Ovary (tissue), 9 donors: ENCODE results near the gene N4BP2L2. TPM values are rescaled to one million over a fixed set of nuclear protein-coding genes. Genes with fewer than 3 reads are reported as not detected.

Source experiments
- DNase-seq, 5 donors: peaks; one replicate each; pipeline ENCODE4 v3.0.0-alpha.2; 2019 to 2020
- H3K27ac ChIP-seq, 2 donors: fragments of 200-600 bp; one replicate each; pipeline versions ENCODE4 v1.5.1 to v1.8.0; 2019 to 2022
- H3K27me3 ChIP-seq: fragments of 200-600 bp; one replicate; pipeline ENCODE4 v1.8.0; 2022
- H3K36me3 ChIP-seq: fragments of 200-600 bp; sonication (generic); one replicate; pipeline ENCODE4 v1.5.1; 2019
- H3K4me1 ChIP-seq: one replicate; pipeline ENCODE4 v1.8.1; 2013; ENCODE audit warnings: mild to moderate bottlenecking, moderate library complexity; ENCODE audit not compliant: insufficient read depth
- H3K4me3 ChIP-seq: fragments of 200-600 bp; sonication (generic); one replicate; pipeline ENCODE4 v1.5.1; 2017
- H3K9me3 ChIP-seq, 2 donors: fragments of 200-600 bp in 1 of 2; sonication (generic) in 1 of 2; one replicate each; pipeline versions ENCODE4 v1.5.1 to v1.8.1; 2013 to 2019; ENCODE audit warnings: mild to moderate bottlenecking in 1 of 2, moderate library complexity in 1 of 2
- EP300 ChIP-seq: sonication (generic); formaldehyde crosslinking; IDR thresholded peaks from one replicate; pipeline ENCODE4 v1.6.1; 2017; ENCODE audit warnings: antibody characterized with exemption
- POLR2A ChIP-seq: fragments of 450-650 bp; IDR thresholded peaks from one replicate; pipeline ENCODE4 v1.6.1; 2017; ENCODE audit warnings: antibody characterized with exemption, mild to moderate bottlenecking, moderate library complexity
- WGBS, 3 donors: extraction: QIAGEN DNeasy Blood & Tissue Kit in 1 of 3; methylation state at CpG; one replicate each; pipeline versions ENCODE4 v1.1.5 to v1.1.7; 2013 to 2017; 5-methylcytosine and 5-hydroxymethylcytosine counted together
- intact Hi-C, 4 donors: fragments of 100-400 bp; cut with DNase I; formaldehyde crosslinking; loops; one replicate each; pipeline versions ENCODE4 v1.11.0 to v1.15.1; 2022 to 2023
- polyA plus RNA-seq, 2 donors: library from polyadenylated mRNA; stranded (reverse); fragments of 200-250 nt in 1 of 2; fragments of 350-450 nt in 1 of 2; fragmentation: Illumina TruSeq in 1 of 2; extraction: RNeasy Lipid Tissue Mini Kit (QIAGEN cat#74804) in 1 of 2; gene quantifications; one replicate each; pipeline ENCODE4 v1.2.3, GENCODE V29; 2013 to 2014
- total RNA-seq, 7 donors: library from RNA; depleted of rRNA in 2 of 7; stranded (reverse); fragments of >200 nt in 2 of 7; fragmentation: NEBNext Ultra II Directional in 3 of 7; extraction: Animal tissue kit (Norgen Biotek cat#: 25700) in 3 of 7; gene quantifications; one replicate each; pipeline versions ENCODE4 v1.1.0 to v1.2.4, GENCODE V29; 2016 to 2023
- TF ChIP-seq, protein P1 (sequence below), 3 donors: fragments of 450-650 bp in 2 of 3; fragments of 200-600 bp in 1 of 3; IDR thresholded peaks; one replicate each; pipeline versions ENCODE4 v1.5.1 to v1.8.0; 2016 to 2022; ENCODE audit warnings: antibody characterized with exemption in 3 of 3, mild to moderate bottlenecking in 1 of 3
- donor health status: DM: no; HTN: no; CAD: no; lungs with moderate emphysema.
- donor health status: DM: no; HTN: no; CAD: no.
- donor health status: Bipolar disorder and iron deficiency.
- donor health status: DM: yes; HTN: yes; CAD: no.
- donor health status: DM: no; HTN: no; CAD: no.
- donor health status: DM: yes; HTN: yes; CAD: no.

The N4BP2L2 gene
- total and polyA plus RNA-seq, 9 donors: 67.8 to 220 (median 168) TPM

DNA sequence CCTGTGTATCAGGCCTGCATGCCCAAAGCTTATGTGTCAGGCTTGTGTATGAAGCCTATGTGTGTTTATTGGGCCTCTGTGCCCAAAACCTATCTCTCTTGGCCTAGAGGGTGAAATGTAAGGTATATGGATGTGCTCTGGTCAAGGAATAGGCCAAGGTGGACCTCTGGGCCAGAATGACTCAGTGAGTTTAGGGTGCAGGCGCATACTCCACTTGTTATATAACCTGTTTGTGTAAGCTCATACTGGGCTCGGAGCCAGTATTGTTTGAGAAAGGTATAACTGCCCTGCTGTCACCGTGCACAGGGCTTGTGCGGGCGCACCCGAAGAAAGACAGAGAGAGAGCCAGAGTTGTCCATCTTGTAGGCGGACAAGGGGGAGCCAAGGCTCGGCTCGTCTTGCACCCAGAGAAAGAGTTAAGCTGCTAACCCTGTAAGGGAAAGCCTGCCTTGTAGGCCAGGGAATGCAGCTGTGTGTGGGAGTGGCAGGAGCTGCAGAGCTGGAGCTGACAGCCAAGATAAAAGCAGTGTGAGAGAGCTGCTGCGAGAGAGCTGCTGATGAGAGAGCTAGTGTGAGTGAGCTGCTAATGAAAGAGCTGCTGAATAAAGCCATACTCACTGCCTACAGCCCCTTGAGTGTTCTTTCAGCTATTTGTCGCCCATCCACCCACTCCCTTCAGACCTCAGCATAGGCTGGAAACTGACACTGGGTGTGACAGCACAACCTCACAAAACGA is 67.2 kb downstream of the N4BP2L2 start:
- intact Hi-C loops: no loop called here
- no peak for TF ChIP-seq POLR2A
- TF ChIP-seq, protein P1, sequence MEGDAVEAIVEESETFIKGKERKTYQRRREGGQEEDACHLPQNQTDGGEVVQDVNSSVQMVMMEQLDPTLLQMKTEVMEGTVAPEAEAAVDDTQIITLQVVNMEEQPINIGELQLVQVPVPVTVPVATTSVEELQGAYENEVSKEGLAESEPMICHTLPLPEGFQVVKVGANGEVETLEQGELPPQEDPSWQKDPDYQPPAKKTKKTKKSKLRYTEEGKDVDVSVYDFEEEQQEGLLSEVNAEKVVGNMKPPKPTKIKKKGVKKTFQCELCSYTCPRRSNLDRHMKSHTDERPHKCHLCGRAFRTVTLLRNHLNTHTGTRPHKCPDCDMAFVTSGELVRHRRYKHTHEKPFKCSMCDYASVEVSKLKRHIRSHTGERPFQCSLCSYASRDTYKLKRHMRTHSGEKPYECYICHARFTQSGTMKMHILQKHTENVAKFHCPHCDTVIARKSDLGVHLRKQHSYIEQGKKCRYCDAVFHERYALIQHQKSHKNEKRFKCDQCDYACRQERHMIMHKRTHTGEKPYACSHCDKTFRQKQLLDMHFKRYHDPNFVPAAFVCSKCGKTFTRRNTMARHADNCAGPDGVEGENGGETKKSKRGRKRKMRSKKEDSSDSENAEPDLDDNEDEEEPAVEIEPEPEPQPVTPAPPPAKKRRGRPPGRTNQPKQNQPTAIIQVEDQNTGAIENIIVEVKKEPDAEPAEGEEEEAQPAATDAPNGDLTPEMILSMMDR (IDR thresholded peaks at IDR 0.05): no peak
- no peak for TF ChIP-seq EP300

DNA sequence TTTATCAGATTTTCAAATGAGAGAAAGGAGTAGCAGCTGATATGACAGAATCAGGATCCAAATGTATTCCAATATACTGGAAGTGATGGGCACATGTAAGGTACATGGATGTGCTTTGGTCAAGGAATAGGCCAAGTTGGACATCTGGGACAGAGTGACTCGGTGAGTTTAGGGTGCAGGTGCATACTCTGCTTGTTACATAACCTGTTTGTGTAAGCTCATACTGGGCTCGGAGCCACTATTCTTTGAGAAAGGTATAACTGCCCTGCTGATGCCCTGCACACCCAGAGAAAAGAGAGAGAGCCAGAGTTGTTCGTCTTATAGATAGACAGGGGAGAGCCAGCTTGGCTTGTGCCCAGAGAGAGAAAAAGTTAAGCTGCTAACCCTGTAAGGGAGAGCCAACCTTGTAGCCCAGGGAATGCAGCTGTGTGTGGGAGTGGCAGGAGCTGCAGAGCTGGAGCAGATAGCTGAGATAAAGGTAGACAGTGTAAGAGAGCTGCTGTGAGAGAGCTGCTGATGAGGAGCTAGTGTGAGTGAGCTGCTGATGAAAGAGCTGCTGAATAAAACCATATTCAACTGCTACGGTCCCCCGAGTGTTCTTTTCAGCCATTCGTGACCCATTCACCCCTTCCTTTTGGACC is 70.0 kb downstream of the N4BP2L2 start:
- H3K9me3 ChIP-seq: no peaks in the 10 kb centered on the region
- DNase-seq: no peak
- H3K27me3 ChIP-seq: no peaks in the 10 kb centered on the region
- TF ChIP-seq EP300 (no peak), POLR2A (no peak)
- TF ChIP-seq, protein P1 (IDR thresholded peaks at IDR 0.05): no peak
- no peaks in the 10 kb centered on the region for H3K4me1 ChIP-seq
- H3K4me3 ChIP-seq: no peak overlapping the region
- no peak overlapping the region for H3K27ac ChIP-seq
- intact Hi-C loops: no loop called here
- no peaks in the 10 kb centered on the region for H3K36me3 ChIP-seq
- WGBS, 3 donors: 54 to 65% (median 57%) methylated on average over 6 of the region's 6 CpGs

More for the DNA sequence above, 67.2 kb downstream of the N4BP2L2 start:
- Histone ChIP-seq H3K9me3 (no peaks in the 10 kb centered on the region), H3K4me1 (no peaks in the 10 kb centered on the region), H3K27ac (no peak overlapping the region), H3K27me3 (no peaks in the 10 kb centered on the region), H3K4me3 (no peak overlapping the region), H3K36me3 (no peaks in the 10 kb centered on the region)
- DNase-seq: peak in 4 of 5 donors; percentile 33 to 69 (median 55)
- WGBS, 3 donors: 42 to 46% (median 44%) methylated on average over 12 of the region's 12 CpGs

DNA sequence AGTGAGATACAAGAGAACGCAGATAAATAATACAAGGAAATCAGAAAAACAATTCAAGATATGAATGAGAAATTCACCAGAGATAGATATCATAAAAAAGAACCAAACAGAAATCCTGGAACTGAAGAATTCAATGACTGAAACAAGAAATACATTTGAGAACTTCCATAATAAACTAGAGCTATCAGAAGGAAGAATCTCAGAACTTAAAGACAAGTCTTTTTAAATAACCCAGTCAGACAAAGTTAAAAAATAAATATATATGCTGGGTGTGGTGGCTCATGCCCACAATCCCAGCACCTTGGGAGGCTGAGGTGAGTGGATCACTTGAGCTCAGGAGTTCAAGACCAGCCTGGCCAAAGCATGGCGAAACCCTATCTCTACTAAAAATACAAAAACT is 82.0 kb downstream of the N4BP2L2 start:
- Histone ChIP-seq H3K4me3 (no peak overlapping the region), H3K36me3 (no peaks in the 10 kb centered on the region), H3K27ac (no peak overlapping the region), H3K9me3 (peaks cover 0 to 4% of the 10 kb centered on the region in 2 donors), H3K27me3 (no peaks in the 10 kb centered on the region), H3K4me1 (no peaks in the 10 kb centered on the region)
- no peak for TF ChIP-seq POLR2A
- TF ChIP-seq EP300: no peak
- TF ChIP-seq, protein P1 (IDR thresholded peaks at IDR 0.05): no peak
- intact Hi-C loops: no loop called here
- no peak for DNase-seq
- 94 to 100% (median 98%) methylated on average over 2 of the region's 2 CpGs for WGBS, 3 donors

DNA sequence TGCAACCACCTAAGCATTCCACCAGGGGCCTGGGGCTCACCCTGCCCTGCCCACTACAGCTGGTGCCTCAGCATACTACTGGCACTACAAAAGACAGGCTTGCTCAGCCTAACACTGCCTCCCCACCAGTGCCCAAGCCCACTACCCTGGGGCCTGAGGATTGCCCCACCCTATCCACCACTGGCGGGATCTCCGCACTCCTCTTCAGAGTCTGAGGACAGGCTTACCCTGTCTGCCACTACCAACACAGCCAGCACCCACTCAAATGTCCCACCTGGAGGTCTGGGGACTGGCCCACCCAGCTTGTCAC is 83.0 kb downstream of the N4BP2L2 start:
- Histone ChIP-seq H3K4me3 (no peak overlapping the region), H3K27ac (no peak overlapping the region), H3K36me3 (no peaks in the 10 kb centered on the region), H3K27me3 (no peaks in the 10 kb centered on the region), H3K4me1 (no peaks in the 10 kb centered on the region), H3K9me3 (peaks cover 0 to 4% of the 10 kb centered on the region in 2 donors)
- 96 to 100% (median 96%) methylated on average over 2 of the region's 2 CpGs for WGBS, 3 donors
- TF ChIP-seq EP300: no peak
- TF ChIP-seq, protein P1 (IDR thresholded peaks at IDR 0.05): no peak
- no peak for TF ChIP-seq POLR2A
- no peak for DNase-seq
- intact Hi-C loops: no loop called here
